Smooth muscle cell (in vitro differentiated cells): Measurements from ENCODE around the gene FGD1. TPM values are rescaled to one million over a fixed set of nuclear protein-coding genes. Genes with fewer than 3 reads are reported as not detected.

Experiments
- DNase-seq: peaks from one replicate; lab custom pipeline; 2025; ENCODE audit not compliant: unreplicated experiment; lab: John Stamatoyannopoulos, UW
- H2AFZ ChIP-seq: fragments of 200-600 bp; sonication (generic); 2 replicates; pipeline ENCODE4 v1.6.0; 2016; ENCODE audit warnings: antibody characterized with exemption, low read depth, mild to moderate bottlenecking
- H3F3A ChIP-seq: fragments of 200-600 bp; sonication (generic); 2 replicates; pipeline ENCODE4 v1.6.0; 2017; ENCODE audit warnings: antibody characterized with exemption, low read depth
- H3K27ac ChIP-seq: fragments of 200-600 bp; sonication (generic); 2 replicates; pipeline ENCODE4 v1.5.1; 2016; ENCODE audit warnings: low read depth, mild to moderate bottlenecking
- H3K27me3 ChIP-seq: fragments of 200-600 bp; sonication (generic); 2 replicates; pipeline ENCODE4 v1.6.1; 2016; ENCODE audit warnings: low read depth, mild to moderate bottlenecking
- H3K36me3 ChIP-seq: fragments of 200-600 bp; sonication (generic); 2 replicates; pipeline ENCODE4 v1.5.1; 2016; ENCODE audit warnings: low read depth
- H3K4me1 ChIP-seq: fragments of 200-600 bp; sonication (generic); 2 replicates; pipeline ENCODE4 v1.5.1; 2016; ENCODE audit warnings: low read depth
- H3K4me2 ChIP-seq: fragments of 200-600 bp; sonication (generic); 2 replicates; pipeline ENCODE4 v1.6.0; 2016; ENCODE audit warnings: mild to moderate bottlenecking
- H3K4me3 ChIP-seq: fragments of 200-600 bp; sonication (generic); 2 replicates; pipeline ENCODE4 v1.5.1; 2016; ENCODE audit warnings: mild to moderate bottlenecking
- H3K79me2 ChIP-seq: fragments of 200-600 bp; sonication (generic); 2 replicates; pipeline ENCODE4 v1.6.0; 2016; ENCODE audit warnings: low read depth, mild to moderate bottlenecking
- H3K9ac ChIP-seq: fragments of 200-600 bp; sonication (generic); 2 replicates; pipeline ENCODE4 v1.6.0; 2016; ENCODE audit warnings: low read depth
- H3K9me3 ChIP-seq: fragments of 200-600 bp; sonication (generic); replicated peaks from 2 replicates; pipeline ENCODE4 v1.5.1; 2016; ENCODE audit warnings: low read depth
- H4K20me1 ChIP-seq: fragments of 200-600 bp; sonication (generic); 2 replicates; pipeline ENCODE4 v1.6.0; 2016; ENCODE audit warnings: low read depth
- WGBS: methylation state at CpG from one replicate; pipeline ENCODE4 v1.1.7; 2016; ENCODE audit warnings: low lambda C conversion rate; 5-methylcytosine and 5-hydroxymethylcytosine counted together
- polyA plus RNA-seq: library from polyadenylated mRNA; unstranded; fragments of >200 nt; fragmentation: Nextera tagmentation; extraction: Ambion mirVana; gene quantifications from 2 replicates; pipeline ENCODE4 v1.2.1, GENCODE V29; 2016
- total RNA-seq: library from RNA; depleted of rRNA; stranded (reverse); fragments of >200 nt; gene quantifications from 2 replicates; pipeline ENCODE4 v1.2.3, GENCODE V29; 2014
- TF ChIP-seq, protein P1 (sequence below): fragments of 200-600 bp; sonication (generic); IDR thresholded peaks from 2 replicates; pipeline ENCODE4 v1.5.1; 2017; ENCODE audit warnings: borderline replicate concordance, mild to moderate bottlenecking, antibody characterized with exemption; ENCODE audit not compliant: insufficient read depth, poor library complexity, severe bottlenecking

The FGD1 gene
- total and polyA plus RNA-seq, 2 experiments from 2014 or later: 10.8 to 23.5 TPM

- 75% methylated on average over 9 of the region's 9 CpGs for WGBS
- H4K20me1 ChIP-seq: no peaks in the 10 kb centered on the region
- no peak overlapping the region for H2AFZ ChIP-seq
- H3K27me3 ChIP-seq: no peaks in the 10 kb centered on the region
- peaks cover 37% of the 10 kb centered on the region for H3K79me2 ChIP-seq
- peak overlapping the region; percentile 52 for H3K27ac ChIP-seq
- H3K4me1 ChIP-seq: peaks cover 6% of the 10 kb centered on the region
- no peak overlapping the region for H3K4me3 ChIP-seq
- H3K4me2 ChIP-seq: no peak overlapping the region
- H3K9me3 ChIP-seq: no peaks in the 10 kb centered on the region
- no peaks in the 10 kb centered on the region for H3F3A ChIP-seq
- no peak for DNase-seq
- H3K36me3 ChIP-seq: no peaks in the 10 kb centered on the region
- H3K9ac ChIP-seq: no peak overlapping the region
- TF ChIP-seq, protein P1, sequence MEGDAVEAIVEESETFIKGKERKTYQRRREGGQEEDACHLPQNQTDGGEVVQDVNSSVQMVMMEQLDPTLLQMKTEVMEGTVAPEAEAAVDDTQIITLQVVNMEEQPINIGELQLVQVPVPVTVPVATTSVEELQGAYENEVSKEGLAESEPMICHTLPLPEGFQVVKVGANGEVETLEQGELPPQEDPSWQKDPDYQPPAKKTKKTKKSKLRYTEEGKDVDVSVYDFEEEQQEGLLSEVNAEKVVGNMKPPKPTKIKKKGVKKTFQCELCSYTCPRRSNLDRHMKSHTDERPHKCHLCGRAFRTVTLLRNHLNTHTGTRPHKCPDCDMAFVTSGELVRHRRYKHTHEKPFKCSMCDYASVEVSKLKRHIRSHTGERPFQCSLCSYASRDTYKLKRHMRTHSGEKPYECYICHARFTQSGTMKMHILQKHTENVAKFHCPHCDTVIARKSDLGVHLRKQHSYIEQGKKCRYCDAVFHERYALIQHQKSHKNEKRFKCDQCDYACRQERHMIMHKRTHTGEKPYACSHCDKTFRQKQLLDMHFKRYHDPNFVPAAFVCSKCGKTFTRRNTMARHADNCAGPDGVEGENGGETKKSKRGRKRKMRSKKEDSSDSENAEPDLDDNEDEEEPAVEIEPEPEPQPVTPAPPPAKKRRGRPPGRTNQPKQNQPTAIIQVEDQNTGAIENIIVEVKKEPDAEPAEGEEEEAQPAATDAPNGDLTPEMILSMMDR: no peak
These were observed 12.1 kb downstream of the FGD1 start for GRCh38 chrX:54483946-54484345.

DNA sequence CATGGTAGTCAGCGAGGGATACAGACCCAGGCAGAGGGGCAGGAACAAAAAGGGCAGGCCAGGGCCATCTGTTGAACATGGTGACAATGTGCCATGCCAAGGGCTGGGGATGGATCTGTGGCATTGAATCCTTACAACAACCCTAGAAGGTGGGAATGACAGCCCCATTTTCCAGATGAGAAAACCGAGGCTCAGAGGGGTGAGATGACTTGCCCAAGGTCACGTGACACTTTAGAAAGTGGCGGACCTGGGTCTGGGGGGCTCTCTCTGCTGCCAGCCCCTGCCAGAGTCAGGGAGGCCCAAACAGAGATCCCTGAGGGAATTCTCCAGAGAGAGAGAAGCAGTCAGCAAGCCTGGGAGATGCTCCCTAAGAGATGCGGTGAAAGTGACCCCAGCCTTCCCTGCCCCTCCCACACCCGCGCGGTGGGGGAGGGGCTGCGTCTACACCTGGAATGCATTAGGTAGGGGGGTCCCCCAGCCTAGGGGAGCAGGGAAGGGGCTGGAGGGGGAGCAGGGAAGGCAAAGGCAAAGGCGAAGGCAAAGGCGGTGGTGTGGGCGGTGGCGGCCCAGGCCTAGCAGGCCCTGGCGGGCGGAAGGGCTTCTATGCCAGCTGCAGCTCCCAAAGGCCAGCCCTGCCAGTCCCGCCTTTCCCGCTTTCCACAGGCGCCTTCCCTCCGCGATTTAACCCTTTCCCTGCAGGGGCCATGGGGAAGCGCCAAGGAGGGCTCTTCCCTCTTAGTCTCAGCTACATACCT lies 13.0 kb downstream of the FGD1 start:
- Histone ChIP-seq H3K4me2 (no peak overlapping the region), H2AFZ (no peak overlapping the region), H3K4me1 (peaks cover 6% of the 10 kb centered on the region), H3F3A (no peaks in the 10 kb centered on the region), H3K79me2 (peaks cover 39% of the 10 kb centered on the region), H3K27ac (peak overlapping the region; percentile 39), H3K36me3 (no peaks in the 10 kb centered on the region), H3K9me3 (no peaks in the 10 kb centered on the region), H4K20me1 (no peaks in the 10 kb centered on the region), H3K4me3 (no peak overlapping the region), H3K9ac (no peak overlapping the region), H3K27me3 (no peaks in the 10 kb centered on the region)
- TF ChIP-seq, protein P1: no peak
- WGBS: 45% methylated on average over 20 of the region's 21 CpGs
- no peak for DNase-seq

DNA sequence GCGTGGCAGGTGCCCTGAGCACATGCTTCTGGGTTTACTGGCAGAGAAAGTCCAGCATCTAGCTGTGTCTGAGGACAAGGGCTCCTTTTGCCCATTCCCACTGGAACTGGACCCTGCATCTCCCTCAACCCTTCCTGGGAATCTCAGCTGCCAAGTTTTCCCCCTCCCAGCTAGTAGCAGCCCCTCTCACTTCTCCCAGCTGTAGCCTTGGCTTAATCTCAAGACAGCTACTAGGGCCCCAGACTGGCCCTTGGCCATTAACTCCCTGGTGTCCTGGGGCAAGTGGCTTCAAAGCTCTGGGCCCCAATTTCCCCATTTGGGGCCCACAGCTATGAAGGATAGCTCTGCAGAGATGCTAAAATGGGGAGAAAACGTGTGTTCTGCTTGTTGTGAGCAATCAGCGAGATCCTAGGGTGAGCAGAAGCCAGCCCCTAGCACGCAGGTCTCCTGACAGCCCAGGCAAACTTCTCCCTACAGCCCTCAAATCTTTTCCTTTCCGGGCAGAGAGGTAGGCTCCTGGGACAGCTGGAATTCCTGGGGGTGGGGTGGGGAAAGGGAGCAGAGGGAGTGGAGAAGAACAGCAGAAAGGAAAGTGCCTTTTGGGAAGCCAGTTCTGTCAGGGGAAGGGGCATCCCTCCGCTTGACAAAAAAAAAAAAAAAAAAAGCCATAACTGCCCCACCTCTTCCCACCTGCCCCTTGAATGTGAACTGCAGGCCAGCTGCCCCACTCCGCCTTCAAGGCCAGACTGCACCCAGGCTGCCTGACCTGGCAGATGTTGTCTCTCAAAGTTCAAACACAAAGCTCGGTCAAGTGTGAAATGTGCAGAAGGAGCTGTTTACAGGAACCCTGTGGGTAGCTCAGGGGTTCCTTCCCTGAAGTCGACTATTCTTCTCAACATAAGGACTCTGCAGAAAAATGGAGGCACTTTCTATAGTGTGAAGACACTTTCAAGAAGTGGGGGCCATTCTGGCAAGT lies 16.6 kb downstream of the FGD1 start:
- no peaks in the 10 kb centered on the region for H3K27me3 ChIP-seq
- no peak overlapping the region for H3K9ac ChIP-seq
- H3K9me3 ChIP-seq: no peaks in the 10 kb centered on the region
- H3K4me1 ChIP-seq: no peaks in the 10 kb centered on the region
- no peak overlapping the region for H2AFZ ChIP-seq
- no peaks in the 10 kb centered on the region for H3F3A ChIP-seq
- H3K4me2 ChIP-seq: no peak overlapping the region
- no peak for DNase-seq
- H3K36me3 ChIP-seq: no peaks in the 10 kb centered on the region
- no peaks in the 10 kb centered on the region for H4K20me1 ChIP-seq
- TF ChIP-seq, protein P1: no peak
- 45% methylated on average over 9 of the region's 9 CpGs for WGBS
- H3K79me2 ChIP-seq: peaks cover 44% of the 10 kb centered on the region
- no peak overlapping the region for H3K27ac ChIP-seq
- H3K4me3 ChIP-seq: no peak overlapping the region
